Skeletal muscle satellite cell (primary cell): ENCODE data around the gene LGALS3.

ENCODE experiments used
- H3K27me3 ChIP-seq: 2 replicates; pipeline ENCODE4 v1.7.0; 2013; ENCODE audit warnings: low read length; ENCODE audit not compliant: control insufficient read depth, insufficient read depth
- H3K36me3 ChIP-seq: 2 replicates; pipeline ENCODE4 v1.7.0; 2013; ENCODE audit warnings: mild to moderate bottlenecking, control low read depth, low read length; ENCODE audit not compliant: insufficient read depth
- H3K4me1 ChIP-seq: 2 replicates; pipeline ENCODE4 v1.7.0; 2013; ENCODE audit warnings: low read length; ENCODE audit not compliant: control insufficient read depth, insufficient read depth
- H3K4me2 ChIP-seq: 2 replicates; pipeline ENCODE4 v1.7.0; 2013; ENCODE audit warnings: mild to moderate bottlenecking, low read length
- H3K4me3 ChIP-seq: 2 replicates; pipeline ENCODE4 v1.7.0; 2013; ENCODE audit warnings: low read length
- H3K9ac ChIP-seq: 2 replicates; pipeline ENCODE4 v1.7.0; 2013; ENCODE audit warnings: mild to moderate bottlenecking, low read depth, low read length, moderate library complexity
- H3K9me3 ChIP-seq: replicated peaks from 2 replicates; pipeline ENCODE4 v1.7.0; 2013; ENCODE audit warnings: mild to moderate bottlenecking, control low read depth, low read length

Gene LGALS3

DNA sequence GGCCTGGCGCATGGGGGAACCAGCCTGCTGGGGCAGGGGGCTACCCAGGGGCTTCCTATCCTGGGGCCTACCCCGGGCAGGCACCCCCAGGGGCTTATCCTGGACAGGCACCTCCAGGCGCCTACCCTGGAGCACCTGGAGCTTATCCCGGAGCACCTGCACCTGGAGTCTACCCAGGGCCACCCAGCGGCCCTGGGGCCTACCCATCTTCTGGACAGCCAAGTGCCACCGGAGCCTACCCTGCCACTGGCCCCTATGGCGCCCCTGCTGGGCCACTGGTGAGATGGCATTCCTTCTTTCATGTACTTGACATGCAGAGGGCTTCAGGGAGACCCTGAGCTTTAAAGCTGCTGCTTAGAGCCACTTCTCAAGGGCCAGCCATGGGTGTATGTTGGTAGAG is 9.0 kb downstream of the LGALS3 start:
- Histone ChIP-seq H3K36me3 (peaks cover 62% of the 10 kb centered on the region), H3K4me1 (peaks cover 27% of the 10 kb centered on the region), H3K4me2 (no peak overlapping the region), H3K9ac (no peak overlapping the region), H3K4me3 (no peak overlapping the region), H3K27me3 (no peaks in the 10 kb centered on the region), H3K9me3 (no peaks in the 10 kb centered on the region)

- H3K27me3 ChIP-seq, result no peaks in the 10 kb centered on the region
- no peak overlapping the region for H3K4me3 ChIP-seq
- H3K9ac ChIP-seq, result no peak overlapping the region
- H3K9me3 ChIP-seq, result no peaks in the 10 kb centered on the region
- H3K4me1 ChIP-seq, result peaks cover 18% of the 10 kb centered on the region
- H3K36me3 ChIP-seq, result peaks cover 69% of the 10 kb centered on the region
- H3K4me2 ChIP-seq, result no peak overlapping the region
Measured at GRCh38 chr14:55139141-55139540, 10.1 kb downstream of the LGALS3 start.

DNA sequence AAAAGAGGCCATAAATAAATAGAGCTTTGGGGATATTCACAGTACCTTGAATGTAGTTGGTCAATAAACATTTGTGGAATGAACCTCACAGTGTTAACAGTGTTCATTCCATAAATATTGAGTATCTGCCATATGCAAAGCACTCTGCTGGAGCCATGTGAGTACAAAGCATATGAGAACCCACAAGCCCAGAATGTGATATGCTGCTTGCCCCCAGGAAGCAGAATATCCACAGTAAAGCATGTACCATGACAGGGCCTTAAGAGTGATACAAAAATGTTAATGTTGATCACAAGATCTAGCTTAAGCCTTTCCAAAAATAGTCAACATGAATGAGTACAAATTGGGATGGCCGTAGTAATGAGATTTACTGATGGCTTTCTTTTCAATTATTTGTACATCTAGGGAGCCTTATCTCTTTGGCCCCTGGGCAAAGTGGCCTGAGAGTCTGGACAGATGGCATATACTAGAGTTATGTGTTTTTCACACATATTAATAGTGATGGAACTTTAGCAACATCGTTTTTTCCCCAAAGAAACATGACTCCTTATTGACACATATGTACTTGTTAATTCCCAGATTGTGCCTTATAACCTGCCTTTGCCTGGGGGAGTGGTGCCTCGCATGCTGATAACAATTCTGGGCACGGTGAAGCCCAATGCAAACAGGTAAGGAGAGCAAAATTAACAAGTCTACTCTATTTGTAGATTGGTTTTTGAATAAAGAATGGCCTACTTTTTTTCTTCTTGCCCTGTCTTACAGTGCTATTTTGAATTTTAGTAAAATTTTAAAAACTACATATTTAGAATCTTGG is 10.9 kb downstream of the LGALS3 start:
- no peaks in the 10 kb centered on the region for H3K27me3 ChIP-seq
- H3K36me3 ChIP-seq, result peaks cover 70% of the 10 kb centered on the region
- H3K4me1 ChIP-seq, result peaks cover 18% of the 10 kb centered on the region
- H3K4me3 ChIP-seq, result no peak overlapping the region
- H3K9ac ChIP-seq, result no peak overlapping the region
- H3K9me3 ChIP-seq, result no peaks in the 10 kb centered on the region
- H3K4me2 ChIP-seq, result no peak overlapping the region

GRCh38 chr14:55141825-55142224 is 12.8 kb downstream of the LGALS3 start:
- Histone ChIP-seq H3K9ac (no peak overlapping the region), H3K27me3 (no peaks in the 10 kb centered on the region), H3K9me3 (no peaks in the 10 kb centered on the region), H3K4me2 (no peak overlapping the region), H3K36me3 (peaks cover 87% of the 10 kb centered on the region), H3K4me1 (peaks cover 10% of the 10 kb centered on the region), H3K4me3 (no peak overlapping the region)

GRCh38 chr14:55142466-55142865 is 13.4 kb downstream of the LGALS3 start:
- H3K9me3 ChIP-seq, result no peaks in the 10 kb centered on the region
- H3K4me1 ChIP-seq, result peaks cover 4% of the 10 kb centered on the region
- no peak overlapping the region for H3K4me2 ChIP-seq
- H3K27me3 ChIP-seq, result no peaks in the 10 kb centered on the region
- H3K9ac ChIP-seq, result no peak overlapping the region
- no peak overlapping the region for H3K4me3 ChIP-seq
- peaks cover 93% of the 10 kb centered on the region for H3K36me3 ChIP-seq

- Histone ChIP-seq H3K4me1 (peaks cover 2% of the 10 kb centered on the region), H3K36me3 (peaks cover 59% of the 10 kb centered on the region), H3K27me3 (no peaks in the 10 kb centered on the region), H3K9me3 (no peaks in the 10 kb centered on the region), H3K4me3 (no peak overlapping the region), H3K9ac (no peak overlapping the region), H3K4me2 (no peak overlapping the region)
Measured at GRCh38 chr14:55146425-55146824, 17.4 kb downstream of the LGALS3 start.

GRCh38 chr14:55151601-55152000 is 22.5 kb downstream of the LGALS3 start:
- H3K36me3 ChIP-seq, result peaks cover 13% of the 10 kb centered on the region
- peak overlapping the region; percentile 49 for H3K4me2 ChIP-seq
- H3K9ac ChIP-seq, result peak overlapping the region; percentile 32
- H3K9me3 ChIP-seq, result no peaks in the 10 kb centered on the region
- no peaks in the 10 kb centered on the region for H3K27me3 ChIP-seq
- no peak overlapping the region for H3K4me3 ChIP-seq
- peaks cover 13% of the 10 kb centered on the region for H3K4me1 ChIP-seq

DNA sequence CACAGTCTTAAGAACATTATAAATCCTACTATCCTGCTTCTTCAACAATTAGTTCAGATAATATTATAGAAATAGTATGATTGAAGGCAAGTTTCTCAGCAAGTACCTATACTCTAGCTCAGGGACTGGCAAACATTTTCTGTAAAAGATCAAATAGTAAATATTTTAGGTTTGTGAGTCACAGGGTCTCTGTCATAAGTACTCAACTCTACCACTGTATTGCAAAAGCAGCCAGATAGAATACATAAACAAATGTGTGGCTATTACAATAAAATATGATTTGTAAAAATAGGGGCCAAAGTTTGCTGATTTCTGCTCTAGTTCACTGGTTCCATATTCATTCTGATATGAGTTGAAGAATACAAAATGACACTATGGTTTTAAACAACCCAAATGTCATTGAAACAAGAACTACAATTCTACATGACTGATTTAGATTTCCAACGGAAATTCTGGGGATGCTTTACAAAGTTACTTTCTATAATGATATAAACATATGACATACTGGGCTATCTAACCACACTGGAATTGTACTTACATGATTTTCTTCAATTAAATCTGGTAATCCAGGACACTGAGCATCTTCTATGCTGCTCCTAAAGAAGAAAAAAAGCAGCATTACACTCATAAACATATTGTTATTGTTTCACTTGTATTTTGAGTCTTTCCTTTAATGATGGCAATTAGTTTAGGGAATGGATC is 23.2 kb downstream of the LGALS3 start:
- peak overlapping the region; percentile 49 for H3K4me2 ChIP-seq
- H3K27me3 ChIP-seq, result no peaks in the 10 kb centered on the region
- H3K9ac ChIP-seq, result peak overlapping the region; percentile 32
- H3K36me3 ChIP-seq, result peaks cover 10% of the 10 kb centered on the region
- no peak overlapping the region for H3K4me3 ChIP-seq
- H3K4me1 ChIP-seq, result peaks cover 13% of the 10 kb centered on the region
- H3K9me3 ChIP-seq, result no peaks in the 10 kb centered on the region

DNA sequence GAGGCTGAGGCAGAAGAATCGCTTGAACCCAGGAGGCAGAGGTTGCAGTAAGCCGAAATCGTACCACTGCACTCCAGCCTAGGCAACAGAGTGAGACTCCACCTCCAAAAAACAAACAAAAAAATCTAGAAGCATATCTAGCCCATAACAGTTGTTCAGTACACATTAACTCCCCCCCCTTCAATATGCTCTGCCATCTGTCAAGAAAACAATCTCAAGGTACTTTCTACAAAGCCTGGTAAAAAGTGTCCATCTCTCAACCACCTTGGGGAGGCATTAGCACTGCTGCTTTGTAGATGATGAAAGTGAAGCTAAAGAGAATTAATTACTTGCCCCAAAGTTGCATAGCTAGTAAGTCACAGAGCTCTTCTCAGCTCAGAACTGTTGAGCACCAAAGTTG is 24.9 kb downstream of the LGALS3 start:
- no peak overlapping the region for H3K4me3 ChIP-seq
- peaks cover 11% of the 10 kb centered on the region for H3K36me3 ChIP-seq
- H3K4me1 ChIP-seq, result peaks cover 13% of the 10 kb centered on the region
- no peaks in the 10 kb centered on the region for H3K27me3 ChIP-seq
- no peaks in the 10 kb centered on the region for H3K9me3 ChIP-seq
- no peak overlapping the region for H3K4me2 ChIP-seq
- no peak overlapping the region for H3K9ac ChIP-seq

DNA sequence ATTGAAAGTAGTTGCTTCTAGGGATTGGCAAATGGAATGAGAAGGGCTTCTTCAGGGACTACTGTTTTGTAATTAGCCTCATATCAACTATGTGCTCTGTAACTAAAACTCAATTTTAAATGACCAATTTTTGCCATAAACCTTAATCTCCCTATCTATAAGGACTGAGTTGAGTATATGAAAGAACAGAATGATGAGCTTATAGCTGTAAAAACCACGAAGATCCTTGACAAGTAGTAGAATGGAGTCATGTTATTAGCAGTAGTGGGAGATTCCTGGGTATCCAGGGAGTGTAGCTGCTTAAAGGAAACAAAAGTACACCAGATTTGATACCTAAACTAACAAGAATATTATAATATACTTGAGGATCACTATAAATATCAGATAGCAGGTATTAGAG is 28.0 kb downstream of the LGALS3 start:
- Histone ChIP-seq H3K4me1 (peaks cover 5% of the 10 kb centered on the region), H3K9ac (no peak overlapping the region), H3K9me3 (no peaks in the 10 kb centered on the region), H3K27me3 (no peaks in the 10 kb centered on the region), H3K4me2 (no peak overlapping the region), H3K4me3 (no peak overlapping the region), H3K36me3 (peaks cover 14% of the 10 kb centered on the region)

DNA sequence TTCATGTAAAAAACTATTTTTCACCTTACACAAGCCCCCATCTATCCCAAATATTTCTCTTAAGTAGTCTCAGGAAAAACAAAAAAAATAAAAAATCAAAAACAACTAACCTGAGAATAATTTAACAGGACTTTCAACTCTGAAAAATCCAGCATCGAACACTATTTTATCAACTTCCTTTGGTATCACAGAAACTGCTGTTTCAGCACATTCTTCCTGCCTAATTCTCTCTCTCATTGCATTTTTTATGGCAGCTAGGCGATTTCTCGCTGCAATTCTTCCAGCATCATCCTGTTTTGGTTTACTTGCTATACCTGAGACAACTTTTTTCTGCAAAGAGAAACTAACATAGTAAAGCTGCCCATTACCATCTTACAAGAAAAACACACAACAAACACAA is 29.4 kb downstream of the LGALS3 start:
- Histone ChIP-seq H3K27me3 (no peaks in the 10 kb centered on the region), H3K36me3 (peaks cover 14% of the 10 kb centered on the region), H3K9ac (no peak overlapping the region), H3K4me3 (no peak overlapping the region), H3K4me2 (no peak overlapping the region), H3K4me1 (no peaks in the 10 kb centered on the region), H3K9me3 (no peaks in the 10 kb centered on the region)

DNA sequence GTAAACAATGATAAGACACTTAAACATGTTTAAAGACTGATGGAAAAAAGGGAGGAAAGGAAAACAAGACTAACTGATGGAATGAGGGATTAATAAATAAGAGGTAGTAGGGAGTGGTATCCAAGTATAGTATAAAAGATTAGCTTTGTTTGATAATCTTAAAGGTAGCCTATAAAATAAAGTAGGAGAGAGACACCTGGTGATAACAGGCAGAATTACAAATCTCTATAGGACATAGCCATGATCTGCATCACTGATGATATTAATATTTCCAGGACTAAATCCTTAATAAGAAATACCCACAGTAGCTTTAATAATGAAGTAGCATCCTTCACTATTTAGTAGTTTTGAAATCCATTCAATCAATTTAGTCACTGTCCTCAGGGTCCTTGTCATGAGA is 31.9 kb downstream of the LGALS3 start:
- no peaks in the 10 kb centered on the region for H3K27me3 ChIP-seq
- no peak overlapping the region for H3K9ac ChIP-seq
- H3K4me1 ChIP-seq, result no peaks in the 10 kb centered on the region
- no peak overlapping the region for H3K4me2 ChIP-seq
- H3K9me3 ChIP-seq, result no peaks in the 10 kb centered on the region
- no peak overlapping the region for H3K4me3 ChIP-seq
- H3K36me3 ChIP-seq, result peaks cover 19% of the 10 kb centered on the region
